Measurements from ENCODE around the gene EMD. TPM values are rescaled to one million over a fixed set of nuclear protein-coding genes. Genes with fewer than 3 reads are reported as not detected.

Gene EMD
- total RNA-seq, 3 donors from 2014 or later = 33.8 to 48.1 (median 45.6) TPM

- Histone ChIP-seq H3K27ac (peak overlapping the region; percentile 97 to 98), H3K4me1 (no peaks in the 10 kb centered on the region), H3K36me3 (no peaks in the 10 kb centered on the region), H3K9me3 (no peaks in the 10 kb centered on the region), H3K27me3 (peaks cover 0 to 13% of the 10 kb centered on the region in 2 donors), H3K4me3 (peak overlapping the region; percentile 41 to 73 (median 58))
- DNase-seq (ENCODE audit: low spot score in 2 of 2) = peak in 1 of 2 donors; percentile 48
- TF ChIP-seq POLR2A (IDR thresholded peaks at IDR 0.05) (peak; percentile 68), CTCF (IDR thresholded peaks at IDR 0.05) (no peak), POLR2AphosphoS5 (IDR thresholded peaks at IDR 0.05) (peak in 1 of 3 donors; percentile 89)
- intact Hi-C loops (cut with DNase I; ENCODE audit: low total_unique reads) = no loop called here
Observed at GRCh38 chrX:154378059-154378798, 866 bp upstream of the EMD start.

GRCh38 chrX:154379569-154379951 lies 465 bp downstream of the EMD start:
- no peak for DNase-seq (ENCODE audit: low spot score in 2 of 2)
- H3K4me1 ChIP-seq = no peaks in the 10 kb centered on the region
- intact Hi-C loops (cut with DNase I; ENCODE audit: low total_unique reads) = no loop called here
- peaks cover 0 to 14% of the 10 kb centered on the region in 2 donors for H3K27me3 ChIP-seq
- H3K9me3 ChIP-seq = no peaks in the 10 kb centered on the region
- H3K4me3 ChIP-seq = peak overlapping the region; percentile 76 to 79 (median 76)
- TF ChIP-seq POLR2AphosphoS5 (IDR thresholded peaks at IDR 0.05) = no peak
- TF ChIP-seq POLR2A (IDR thresholded peaks at IDR 0.05) = no peak
- TF ChIP-seq CTCF (IDR thresholded peaks at IDR 0.05) = no peak
- H3K36me3 ChIP-seq = no peaks in the 10 kb centered on the region
- H3K27ac ChIP-seq = peak overlapping the region; percentile 97 to 99

GRCh38 chrX:154380153-154380552 lies 1.1 kb downstream of the EMD start:
- TF ChIP-seq POLR2AphosphoS5 (IDR thresholded peaks at IDR 0.05) (no peak), POLR2A (IDR thresholded peaks at IDR 0.05) (no peak), CTCF (IDR thresholded peaks at IDR 0.05) (no peak)
- Histone ChIP-seq H3K36me3 (no peaks in the 10 kb centered on the region), H3K4me1 (no peaks in the 10 kb centered on the region), H3K27me3 (peaks cover 0 to 14% of the 10 kb centered on the region in 2 donors), H3K9me3 (no peaks in the 10 kb centered on the region), H3K27ac (peak overlapping the region; percentile 97 to 99), H3K4me3 (peak overlapping the region; percentile 76 to 79 (median 76))
- DNase-seq (ENCODE audit: low spot score in 2 of 2) = no peak
- intact Hi-C loops (cut with DNase I; ENCODE audit: low total_unique reads) = no loop called here

- intact Hi-C loops (cut with DNase I; ENCODE audit: low total_unique reads) = no loop called here
Observed at GRCh38 chrX:154380787-154381186, 1.7 kb downstream of the EMD start.

More at GRCh38 chrX:154380787-154381186, 1.7 kb downstream of the EMD start:
- Histone ChIP-seq H3K9me3 (no peaks in the 10 kb centered on the region), H3K4me1 (no peaks in the 10 kb centered on the region), H3K4me3 (peak overlapping the region in 2 of 3 donors; percentile 76 to 79), H3K27ac (peak overlapping the region; percentile 97 to 99), H3K27me3 (peaks cover 0 to 14% of the 10 kb centered on the region in 2 donors), H3K36me3 (no peaks in the 10 kb centered on the region)
- no peak for DNase-seq (ENCODE audit: low spot score in 2 of 2)
- no peak for TF ChIP-seq POLR2AphosphoS5 (IDR thresholded peaks at IDR 0.05)
- no peak for TF ChIP-seq POLR2A (IDR thresholded peaks at IDR 0.05)
- no peak for TF ChIP-seq CTCF (IDR thresholded peaks at IDR 0.05)
